Neural progenitor cell (in vitro differentiated cells): ENCODE results near the gene RNF220.

Experiments used
- CTCF ChIP-seq: fragments of 200-600 bp; sonication (generic); IDR thresholded peaks from 2 replicates; pipeline ENCODE4 v1.5.1; 2017; ENCODE audit warnings: antibody characterized with exemption, mild to moderate bottlenecking
- EZH2 ChIP-seq: fragments of 200-600 bp; sonication (generic); IDR thresholded peaks from 2 replicates; pipeline ENCODE4 v1.6.1; 2017; ENCODE audit warnings: antibody characterized with exemption, mild to moderate bottlenecking, moderate library complexity
- EZH2phosphoT487 ChIP-seq: fragments of 200-600 bp; sonication (generic); IDR thresholded peaks from 2 replicates; pipeline ENCODE4 v1.6.1; 2017; ENCODE audit warnings: antibody characterized with exemption

GRCh38 chr1:44476891-44477290 is 71.8 kb downstream of the RNF220 start:
- TF ChIP-seq CTCF, result no peak
- TF ChIP-seq EZH2, result no peak
- no peak for TF ChIP-seq EZH2phosphoT487
